ENCODE measurements around the gene PIWIL4.

The PIWIL4 gene

GRCh38 chr11:94567181-94567670 is at the start of gene PIWIL4:
Gene PIWIL4 (plus strand): TSS chr11:94567368. CDS start chr11:94567519, 151 bp downstream.
- Mint-ChIP-seq H3K27me3 (no peaks in the 10 kb centered on the region), H3K9me3 (peaks cover 10% of the 10 kb centered on the region), H3K27ac (no peak within 1 kb of the TSS), H3K36me3 (ENCODE audit: low read depth) (peaks cover 9% of the 10 kb centered on the region), H3K4me1 (ENCODE audit: low read depth) (peaks cover 20% of the 10 kb centered on the region), H3K4me3 (no peak within 1 kb of the TSS)
- intact Hi-C loops (cut with micrococcal nuclease): no loop called here

DNA sequence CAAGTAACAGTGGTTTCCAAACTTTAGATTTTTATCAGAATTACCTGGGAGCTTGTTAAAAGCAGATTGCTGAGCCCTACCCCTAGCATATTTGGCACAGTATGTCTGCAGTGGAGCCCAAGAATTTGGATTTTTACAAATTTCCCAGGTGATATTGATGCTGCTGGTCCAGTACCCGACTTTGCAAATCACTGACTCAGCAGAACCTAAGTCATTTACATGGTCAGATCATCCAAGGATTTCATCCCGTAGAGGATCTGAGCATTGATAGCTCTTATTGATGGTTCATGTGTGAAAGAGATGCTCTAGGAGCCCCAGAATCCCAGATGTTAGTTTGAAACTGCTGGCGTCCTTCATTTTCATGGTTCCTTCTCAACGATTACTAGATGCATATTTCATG is 48.9 kb upstream of the PIWIL4 start:
- H3K4me3 Mint-ChIP-seq: no peak overlapping the region
- no peaks in the 10 kb centered on the region for H3K9me3 Mint-ChIP-seq
- no peaks in the 10 kb centered on the region for H3K36me3 Mint-ChIP-seq (ENCODE audit: low read depth)
- H3K27me3 Mint-ChIP-seq: no peaks in the 10 kb centered on the region
- H3K4me1 Mint-ChIP-seq (ENCODE audit: low read depth): no peaks in the 10 kb centered on the region
- intact Hi-C loops (cut with micrococcal nuclease): loop anchor here (2.0 kb wide), 1 partner anchor 81 kb away; no protein-coding TSS in a partner anchor
- H3K27ac Mint-ChIP-seq: no peak overlapping the region

- no peaks in the 10 kb centered on the region for H3K4me1 Mint-ChIP-seq (ENCODE audit: low read depth)
- no peaks in the 10 kb centered on the region for H3K36me3 Mint-ChIP-seq (ENCODE audit: low read depth)
- no peaks in the 10 kb centered on the region for H3K27me3 Mint-ChIP-seq
- no peaks in the 10 kb centered on the region for H3K9me3 Mint-ChIP-seq
- H3K4me3 Mint-ChIP-seq: no peak overlapping the region
- intact Hi-C loops (cut with micrococcal nuclease): loop anchor here (1.0 to 10.0 kb wide), 3 partner anchors 79 to 375 kb away; no protein-coding TSS in a partner anchor
- H3K27ac Mint-ChIP-seq: no peak overlapping the region
Measured at GRCh38 chr11:94519478-94520084, 47.6 kb upstream of the PIWIL4 start.

DNA sequence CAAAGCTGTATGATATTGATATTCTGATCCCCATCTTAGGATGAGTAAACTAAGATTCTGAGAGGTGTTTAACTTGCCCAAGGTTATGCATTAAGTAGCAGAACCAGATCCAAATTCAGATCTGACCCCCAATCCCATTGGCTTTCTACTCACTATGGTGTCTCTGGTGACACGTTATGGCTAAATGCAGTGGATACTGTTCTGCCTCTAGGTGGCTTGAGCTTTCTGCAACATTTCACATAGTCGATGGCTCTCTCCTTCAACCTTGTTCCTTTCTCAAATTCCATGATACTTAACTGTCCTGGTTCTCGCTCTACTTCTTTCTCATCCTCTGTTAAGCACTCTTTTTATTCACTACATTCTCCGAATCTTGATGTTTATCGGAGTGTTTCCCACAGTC is 45.5 kb upstream of the PIWIL4 start:
- Mint-ChIP-seq H3K9me3 (no peaks in the 10 kb centered on the region), H3K27ac (no peak overlapping the region), H3K4me3 (no peak overlapping the region), H3K4me1 (ENCODE audit: low read depth) (peaks cover 11% of the 10 kb centered on the region), H3K36me3 (ENCODE audit: low read depth) (no peaks in the 10 kb centered on the region), H3K27me3 (no peaks in the 10 kb centered on the region)
- intact Hi-C loops (cut with micrococcal nuclease): loop anchor here (10.0 kb wide), 1 partner anchor 373 kb away; no protein-coding TSS in a partner anchor

GRCh38 chr11:94524341-94524740 is 42.8 kb upstream of the PIWIL4 start:
- Mint-ChIP-seq H3K27ac (no peak overlapping the region), H3K27me3 (no peaks in the 10 kb centered on the region), H3K9me3 (no peaks in the 10 kb centered on the region), H3K4me1 (ENCODE audit: low read depth) (peaks cover 18% of the 10 kb centered on the region), H3K36me3 (ENCODE audit: low read depth) (no peaks in the 10 kb centered on the region), H3K4me3 (no peak overlapping the region)
- intact Hi-C loops (cut with micrococcal nuclease): loop anchor here (10.0 kb wide), 1 partner anchor 370 kb away; no protein-coding TSS in a partner anchor

GRCh38 chr11:94525546-94526324 is 41.4 kb upstream of the PIWIL4 start:
- Mint-ChIP-seq H3K27me3 (no peaks in the 10 kb centered on the region), H3K4me3 (peak overlapping the region; percentile 21), H3K27ac (no peak overlapping the region), H3K9me3 (no peaks in the 10 kb centered on the region), H3K4me1 (ENCODE audit: low read depth) (peaks cover 18% of the 10 kb centered on the region), H3K36me3 (ENCODE audit: low read depth) (no peaks in the 10 kb centered on the region)
- intact Hi-C loops (cut with micrococcal nuclease): loop anchor here (10.0 kb wide), 1 partner anchor 369 kb away; no protein-coding TSS in a partner anchor

- H3K4me1 Mint-ChIP-seq (ENCODE audit: low read depth): peaks cover 18% of the 10 kb centered on the region
- H3K9me3 Mint-ChIP-seq: no peaks in the 10 kb centered on the region
- H3K4me3 Mint-ChIP-seq: no peak overlapping the region
- H3K27me3 Mint-ChIP-seq: no peaks in the 10 kb centered on the region
- no peaks in the 10 kb centered on the region for H3K36me3 Mint-ChIP-seq (ENCODE audit: low read depth)
- no peak overlapping the region for H3K27ac Mint-ChIP-seq
- intact Hi-C loops (cut with micrococcal nuclease): loop anchor here (10.0 kb wide), 1 partner anchor 368 kb away; no protein-coding TSS in a partner anchor
Measured at GRCh38 chr11:94526645-94527438, 40.3 kb upstream of the PIWIL4 start.

DNA sequence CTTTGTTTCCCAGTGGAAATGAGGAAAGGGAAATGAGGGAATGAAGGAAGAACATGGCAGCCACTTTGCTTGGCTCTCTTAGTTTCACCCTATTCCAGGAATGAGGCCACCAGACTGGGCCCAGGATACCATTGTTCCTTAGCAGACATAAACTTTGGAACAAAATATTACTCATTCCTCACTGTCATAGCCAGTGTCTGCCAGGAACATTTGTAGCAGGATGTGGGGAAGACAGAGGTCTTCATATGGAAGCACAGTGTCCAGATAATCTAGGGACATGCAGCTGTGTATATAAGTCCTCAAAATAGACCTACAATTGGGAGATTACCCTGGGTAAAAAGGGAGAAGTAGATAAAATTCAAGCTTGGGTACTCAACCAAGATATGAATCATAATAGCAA is 38.6 kb upstream of the PIWIL4 start:
- Mint-ChIP-seq H3K4me1 (ENCODE audit: low read depth) (peaks cover 26% of the 10 kb centered on the region), H3K4me3 (no peak overlapping the region), H3K27me3 (no peaks in the 10 kb centered on the region), H3K9me3 (no peaks in the 10 kb centered on the region), H3K36me3 (ENCODE audit: low read depth) (no peaks in the 10 kb centered on the region), H3K27ac (no peak overlapping the region)
- intact Hi-C loops (cut with micrococcal nuclease): loop anchor here (10.0 kb wide), 1 partner anchor 366 kb away; no protein-coding TSS in a partner anchor

DNA sequence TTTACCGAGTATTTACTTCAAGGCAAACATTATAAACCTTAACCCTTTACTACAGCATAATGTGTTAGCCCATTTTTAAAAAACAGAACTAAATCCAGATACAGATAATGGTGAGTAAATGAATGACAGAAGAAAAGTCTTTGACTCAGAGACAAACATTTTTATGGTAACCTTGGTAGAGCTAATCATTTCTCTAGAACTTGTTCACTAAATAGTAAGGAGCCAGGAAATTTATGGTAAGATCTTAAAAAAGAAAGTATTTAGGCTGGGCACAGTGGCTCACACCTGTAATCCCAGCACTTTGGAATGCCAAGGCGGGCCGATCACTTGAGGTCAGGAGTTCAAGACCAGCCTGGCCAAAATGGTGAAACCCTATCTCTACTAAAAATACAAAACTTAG is 35.0 kb upstream of the PIWIL4 start:
- Mint-ChIP-seq H3K27me3 (no peaks in the 10 kb centered on the region), H3K4me3 (no peak overlapping the region), H3K27ac (no peak overlapping the region), H3K4me1 (ENCODE audit: low read depth) (peaks cover 20% of the 10 kb centered on the region), H3K36me3 (ENCODE audit: low read depth) (no peaks in the 10 kb centered on the region), H3K9me3 (no peaks in the 10 kb centered on the region)
- intact Hi-C loops (cut with micrococcal nuclease): loop anchor here (10.0 kb wide), 1 partner anchor 223 kb away; no protein-coding TSS in a partner anchor

- H3K36me3 Mint-ChIP-seq (ENCODE audit: low read depth): no peaks in the 10 kb centered on the region
- H3K27ac Mint-ChIP-seq: no peak overlapping the region
- peaks cover 24% of the 10 kb centered on the region for H3K4me1 Mint-ChIP-seq (ENCODE audit: low read depth)
- intact Hi-C loops (cut with micrococcal nuclease): loop anchor here (10.0 kb wide), 1 partner anchor 222 kb away; no protein-coding TSS in a partner anchor
- no peaks in the 10 kb centered on the region for H3K9me3 Mint-ChIP-seq
- no peaks in the 10 kb centered on the region for H3K27me3 Mint-ChIP-seq
- H3K4me3 Mint-ChIP-seq: no peak overlapping the region
Measured at GRCh38 chr11:94533206-94533605, 34.0 kb upstream of the PIWIL4 start.

GRCh38 chr11:94533696-94534630 is 33.2 kb upstream of the PIWIL4 start:
- Mint-ChIP-seq H3K4me1 (ENCODE audit: low read depth) (peaks cover 24% of the 10 kb centered on the region), H3K27ac (peak overlapping the region; percentile 79), H3K27me3 (no peaks in the 10 kb centered on the region), H3K9me3 (no peaks in the 10 kb centered on the region), H3K4me3 (peak overlapping the region; percentile 44), H3K36me3 (ENCODE audit: low read depth) (no peaks in the 10 kb centered on the region)
- intact Hi-C loops (cut with micrococcal nuclease): loop anchor here (10.0 kb wide), 1 partner anchor 221 kb away; no protein-coding TSS in a partner anchor

DNA sequence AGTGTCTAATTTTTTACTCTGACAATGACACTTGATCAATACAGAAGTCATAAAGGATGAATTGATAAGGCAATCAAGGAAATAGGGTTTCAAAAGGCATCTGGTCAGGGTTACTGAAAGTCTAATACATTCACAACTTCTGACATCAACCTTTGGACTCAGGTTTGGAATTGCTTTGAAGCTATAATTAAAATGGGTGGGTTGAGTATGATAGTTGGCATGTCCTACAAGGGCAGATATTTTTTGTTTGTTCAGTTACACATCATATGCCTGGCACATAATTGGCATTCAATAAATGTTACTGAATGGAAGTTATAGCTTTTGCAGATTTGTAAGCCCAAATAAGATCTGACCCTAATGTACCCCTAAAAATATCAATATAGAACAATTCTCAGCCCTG is 30.8 kb upstream of the PIWIL4 start:
- H3K9me3 Mint-ChIP-seq: no peaks in the 10 kb centered on the region
- H3K4me3 Mint-ChIP-seq: no peak overlapping the region
- H3K36me3 Mint-ChIP-seq (ENCODE audit: low read depth): no peaks in the 10 kb centered on the region
- H3K27me3 Mint-ChIP-seq: no peaks in the 10 kb centered on the region
- intact Hi-C loops (cut with micrococcal nuclease): loop anchor here (10.0 kb wide), 1 partner anchor 218 kb away; no protein-coding TSS in a partner anchor
- H3K4me1 Mint-ChIP-seq (ENCODE audit: low read depth): peaks cover 24% of the 10 kb centered on the region
- H3K27ac Mint-ChIP-seq: no peak overlapping the region
